ENCODE results near the gene PLA2G4E. TPM values are rescaled to one million over a fixed set of nuclear protein-coding genes. Genes with fewer than 3 reads are reported as not detected.

The PLA2G4E gene
- polyA plus RNA-seq, 3 donors: not detected

GRCh38 chr15:42063122-42063848 lies 42.4 kb upstream of the PLA2G4E start:
- Histone ChIP-seq H3K27ac (ENCODE audit: low read depth in 1 of 2, low read length in 2 of 2) (no peak overlapping the region), H3K4me3 (replicated peaks in 1 of 3; ENCODE audit: low read depth in 2 of 3, low read length in 3 of 3) (no peak overlapping the region), H3K36me3 (replicated peaks in 1 of 2; ENCODE audit: control insufficient read depth in 1 of 2, insufficient read depth in 2 of 2, low read length in 2 of 2) (no peaks in the 10 kb centered on the region), H3K4me2 (replicated peaks; ENCODE audit: extremely low read depth, low read length, poor library complexity, severe bottlenecking) (no peak overlapping the region), H3K79me2 (ENCODE audit: insufficient read depth, low read length) (no peaks in the 10 kb centered on the region), H4K20me1 (ENCODE audit: insufficient read depth, low read length) (no peaks in the 10 kb centered on the region), H3K27me3 (ENCODE audit: control insufficient read depth in 2 of 2, insufficient read depth in 2 of 2, low read length in 2 of 2) (no peaks in the 10 kb centered on the region), H2AFZ (ENCODE audit: insufficient read depth, low read depth, low read length, poor library complexity, severe bottlenecking) (no peak overlapping the region), H3K4me1 (ENCODE audit: control insufficient read depth in 1 of 2, insufficient read depth in 2 of 2, low read length in 2 of 2) (peaks cover 0 to 5% of the 10 kb centered on the region in 2 donors), H3K9me3 (replicated peaks in 1 of 2; ENCODE audit: control insufficient read depth in 1 of 2, insufficient read depth in 1 of 2, low read length in 2 of 2) (no peaks in the 10 kb centered on the region), H3K9ac (ENCODE audit: insufficient read depth, low read length, poor library complexity, severe bottlenecking) (no peak overlapping the region)
- Mint-ChIP-seq H3K27me3 (ENCODE audit: low read depth in 3 of 3) (peaks cover 0 to 12% (median 0%) of the 10 kb centered on the region in 3 donors), H3K4me1 (peaks cover 14% of the 10 kb centered on the region), H3K4me3 (no peak overlapping the region), H3K9me3 (peaks cover 2 to 9% (median 6%) of the 10 kb centered on the region in 7 donors), H3K27ac (no peak overlapping the region), H3K36me3 (no peaks in the 10 kb centered on the region)
- intact Hi-C loops (cut with micrococcal nuclease): no loop called here
- no peak for DNase-seq
- no peak for TF ChIP-seq CTCF (IDR thresholded peaks at IDR 0.05)
- 95% methylated on average over 11 of the region's 12 CpGs for WGBS (ENCODE audit: insufficient coverage)

GRCh38 chr15:42062284-42062806 lies 41.5 kb upstream of the PLA2G4E start:
- Histone ChIP-seq H3K27ac (ENCODE audit: low read depth in 1 of 2, low read length in 2 of 2) (no peak overlapping the region), H3K4me1 (ENCODE audit: control insufficient read depth in 1 of 2, insufficient read depth in 2 of 2, low read length in 2 of 2) (peaks cover 5 to 9% of the 10 kb centered on the region in 2 donors), H3K79me2 (ENCODE audit: insufficient read depth, low read length) (no peaks in the 10 kb centered on the region), H4K20me1 (ENCODE audit: insufficient read depth, low read length) (no peaks in the 10 kb centered on the region), H3K9me3 (replicated peaks in 1 of 2; ENCODE audit: control insufficient read depth in 1 of 2, insufficient read depth in 1 of 2, low read length in 2 of 2) (no peaks in the 10 kb centered on the region), H2AFZ (ENCODE audit: insufficient read depth, low read depth, low read length, poor library complexity, severe bottlenecking) (no peak overlapping the region), H3K4me2 (replicated peaks; ENCODE audit: extremely low read depth, low read length, poor library complexity, severe bottlenecking) (no peak overlapping the region), H3K9ac (ENCODE audit: insufficient read depth, low read length, poor library complexity, severe bottlenecking) (no peak overlapping the region), H3K36me3 (replicated peaks in 1 of 2; ENCODE audit: control insufficient read depth in 1 of 2, insufficient read depth in 2 of 2, low read length in 2 of 2) (no peaks in the 10 kb centered on the region), H3K4me3 (replicated peaks in 1 of 3; ENCODE audit: low read depth in 2 of 3, low read length in 3 of 3) (no peak overlapping the region), H3K27me3 (ENCODE audit: control insufficient read depth in 2 of 2, insufficient read depth in 2 of 2, low read length in 2 of 2) (no peaks in the 10 kb centered on the region)
- TF ChIP-seq CTCF (IDR thresholded peaks at IDR 0.05): no peak
- Mint-ChIP-seq H3K27ac (no peak overlapping the region), H3K9me3 (peaks cover 0 to 4% (median 1%) of the 10 kb centered on the region in 7 donors), H3K36me3 (no peaks in the 10 kb centered on the region), H3K27me3 (ENCODE audit: low read depth in 3 of 3) (peaks cover 4 to 17% (median 5%) of the 10 kb centered on the region in 3 donors), H3K4me1 (peaks cover 22% of the 10 kb centered on the region), H3K4me3 (no peak overlapping the region)
- intact Hi-C loops (cut with micrococcal nuclease): no loop called here
- no peak for DNase-seq
- 99% methylated on average over 8 of the region's 9 CpGs for WGBS (ENCODE audit: insufficient coverage)

Data from CD14-positive monocyte (primary cell).